Neural crest cell (in vitro differentiated cells): Measurements from ENCODE around the gene KIAA0040. TPM values are rescaled to one million over a fixed set of nuclear protein-coding genes. Genes with fewer than 3 reads are reported as not detected.

ENCODE experiments used
- DNase-seq: peaks from one replicate; pipeline ENCODE4 v3.0.0; 2021; ENCODE audit warnings: low read depth, mixed read lengths, low spot score
- H3K27ac Mint-ChIP-seq: one replicate; pipeline ENCODE4 v1.8.0; 2021; ENCODE audit warnings: mild to moderate bottlenecking, mixed read lengths; ENCODE audit not compliant: unreplicated experiment
- H3K27me3 Mint-ChIP-seq: 2 replicates; pipeline ENCODE4 v1.8.0; 2021; ENCODE audit warnings: low read depth, mild to moderate bottlenecking, mixed read lengths
- H3K36me3 Mint-ChIP-seq: 2 replicates; pipeline ENCODE4 v1.8.0; 2021; ENCODE audit warnings: low read depth, mild to moderate bottlenecking, mixed read lengths
- H3K4me1 Mint-ChIP-seq: 2 replicates; pipeline ENCODE4 v1.8.0; 2021; ENCODE audit warnings: mixed read lengths
- H3K4me3 Mint-ChIP-seq: one replicate; pipeline ENCODE4 v1.8.0; 2021; ENCODE audit warnings: mild to moderate bottlenecking, mixed read lengths
- H3K9me3 Mint-ChIP-seq: 2 replicates; pipeline ENCODE4 v1.8.0; 2021; ENCODE audit warnings: mixed read lengths
- CTCF ChIP-seq: fragments of 200-600 bp; sonication (generic); conservative IDR thresholded peaks from 2 replicates; pipeline ENCODE4 v1.5.0; 2021; ENCODE audit warnings: antibody characterized with exemption, mild to moderate bottlenecking
- total RNA-seq: library from RNA; stranded (reverse); gene quantifications from 2 replicates; pipeline ENCODE4 v1.2.1, GENCODE V29; 2021

KIAA0040 gene
- total RNA-seq, 1 donor from 2014 or later: 0.42 TPM

GRCh38 chr1:175193527-175193910 lies 943 bp upstream of the KIAA0040 start:
- H3K4me3 Mint-ChIP-seq: peak overlapping the region; percentile 84

GRCh38 chr1:175192111-175192629 lies 406 bp downstream of the KIAA0040 start:
- Mint-ChIP-seq H3K36me3 (no peaks in the 10 kb centered on the region), H3K4me1 (peaks cover 4% of the 10 kb centered on the region), H3K27me3 (peaks cover 64% of the 10 kb centered on the region), H3K4me3 (peak overlapping the region; percentile 88), H3K27ac (no peak overlapping the region), H3K9me3 (no peaks in the 10 kb centered on the region)
- DNase-seq: no peak
- no peak for TF ChIP-seq CTCF

More at GRCh38 chr1:175193527-175193910, 943 bp upstream of the KIAA0040 start:
- H3K9me3 Mint-ChIP-seq: no peaks in the 10 kb centered on the region
- H3K36me3 Mint-ChIP-seq: no peaks in the 10 kb centered on the region
- TF ChIP-seq CTCF: no peak
- H3K27me3 Mint-ChIP-seq: peaks cover 58% of the 10 kb centered on the region
- peaks cover 11% of the 10 kb centered on the region for H3K4me1 Mint-ChIP-seq
- DNase-seq: no peak
- no peak overlapping the region for H3K27ac Mint-ChIP-seq

- Mint-ChIP-seq H3K4me1 (peaks cover 4% of the 10 kb centered on the region), H3K9me3 (no peaks in the 10 kb centered on the region), H3K27ac (no peak overlapping the region), H3K36me3 (no peaks in the 10 kb centered on the region), H3K27me3 (peaks cover 66% of the 10 kb centered on the region), H3K4me3 (peak overlapping the region; percentile 88)
- DNase-seq: no peak
- TF ChIP-seq CTCF: no peak
Observed at GRCh38 chr1:175191659-175192058, 917 bp downstream of the KIAA0040 start.

GRCh38 chr1:175188936-175189335 lies 3.6 kb downstream of the KIAA0040 start:
- Mint-ChIP-seq H3K4me3 (no peak overlapping the region), H3K36me3 (no peaks in the 10 kb centered on the region), H3K4me1 (peaks cover 4% of the 10 kb centered on the region), H3K9me3 (no peaks in the 10 kb centered on the region), H3K27ac (no peak overlapping the region), H3K27me3 (peaks cover 65% of the 10 kb centered on the region)
- TF ChIP-seq CTCF: no peak
- no peak for DNase-seq

GRCh38 chr1:175186433-175187160 lies 6.0 kb downstream of the KIAA0040 start:
- Mint-ChIP-seq H3K4me3 (no peak overlapping the region), H3K4me1 (no peaks in the 10 kb centered on the region), H3K36me3 (no peaks in the 10 kb centered on the region), H3K27me3 (peaks cover 48% of the 10 kb centered on the region), H3K9me3 (no peaks in the 10 kb centered on the region), H3K27ac (no peak overlapping the region)
- TF ChIP-seq CTCF: no peak
- no peak for DNase-seq
